ENCODE data around the gene CRKL.

The CRKL gene

GRCh38 chr22:20953668-20954500 lies 36.7 kb downstream of the CRKL start:
- Histone ChIP-seq H3K4me3 (replicated peaks; ENCODE audit: insufficient read depth, low read length) (no peak overlapping the region), H3K27ac (replicated peaks) (no peak overlapping the region), H3K27me3 (ENCODE audit: insufficient read depth, poor library complexity, severe bottlenecking) (no peaks in the 10 kb centered on the region)
- DNase-seq (ENCODE audit: low read depth in 1 of 2, low spot score in 1 of 2): peak; percentile 28 to 57
- TF ChIP-seq POLR2AphosphoS5 (IDR thresholded peaks at IDR 0.05; ENCODE audit: low read depth): peak; percentile 24; the same call in 1 of the 2 replicates
- TF ChIP-seq SPI1 (IDR thresholded peaks at IDR 0.05; ENCODE audit: borderline replicate concordance, low read depth): no peak

- Histone ChIP-seq H3K4me3 (replicated peaks; ENCODE audit: insufficient read depth, low read length) (no peak overlapping the region), H3K27me3 (ENCODE audit: insufficient read depth, poor library complexity, severe bottlenecking) (no peaks in the 10 kb centered on the region), H3K27ac (replicated peaks) (no peak overlapping the region)
- DNase-seq (ENCODE audit: low read depth in 1 of 2, low spot score in 1 of 2): peak in 1 of 2 experiments; percentile 11
- TF ChIP-seq POLR2AphosphoS5 (IDR thresholded peaks at IDR 0.05; ENCODE audit: low read depth): no peak
- no peak for TF ChIP-seq REST (IDR thresholded peaks at IDR 0.05; ENCODE audit: insufficient replicate concordance, low read depth)
- no peak for TF ChIP-seq GABPA (IDR thresholded peaks at IDR 0.05; ENCODE audit: low read depth)
- no peak for TF ChIP-seq SPI1 (IDR thresholded peaks at IDR 0.05; ENCODE audit: borderline replicate concordance, low read depth)
- no peak for TF ChIP-seq CTCF (IDR thresholded peaks at IDR 0.05; ENCODE audit: insufficient read depth, low read length)
Observed at GRCh38 chr22:20955548-20955947, 38.3 kb downstream of the CRKL start.

- peak overlapping the region; percentile 79 for H3K27ac ChIP-seq (replicated peaks)
Observed at GRCh38 chr22:20956258-20957101, 39.3 kb downstream of the CRKL start.

More at GRCh38 chr22:20956258-20957101, 39.3 kb downstream of the CRKL start:
- Histone ChIP-seq H3K27me3 (ENCODE audit: insufficient read depth, poor library complexity, severe bottlenecking) (no peaks in the 10 kb centered on the region), H3K4me3 (replicated peaks; ENCODE audit: insufficient read depth, low read length) (peak overlapping the region; percentile 84)
- TF ChIP-seq GABPA (IDR thresholded peaks at IDR 0.05; ENCODE audit: low read depth) (no peak), REST (IDR thresholded peaks at IDR 0.05; ENCODE audit: insufficient replicate concordance, low read depth) (no peak), CTCF (IDR thresholded peaks at IDR 0.05; ENCODE audit: insufficient read depth, low read length) (no peak), POLR2AphosphoS5 (IDR thresholded peaks at IDR 0.05; ENCODE audit: low read depth) (no peak), SPI1 (IDR thresholded peaks at IDR 0.05; ENCODE audit: borderline replicate concordance, low read depth) (no peak)
- peak; percentile 37 to 40 for DNase-seq (ENCODE audit: low read depth in 1 of 2, low spot score in 1 of 2)
